IMR-90 (cell line): Measurements from ENCODE around the gene HMG20B. TPM values are rescaled to one million over a fixed set of nuclear protein-coding genes. Genes with fewer than 3 reads are reported as not detected.

Source experiments
- ATAC-seq: fragments of 200-7000 bp; cut with Tn5 transposase; 2 replicates; pipeline ENCODE4 v1.9.1; 2020; ENCODE audit warnings: low read depth, mild to moderate bottlenecking, moderate library complexity
- BruUV-seq: library from RNA; stranded (reverse); fragments of 400-500 nt; replicated peaks from 2 replicates; lab custom pipeline; 2021; lab: Mats Ljungman, UMichigan
- CTCF ChIA-PET: fragments of 300-600 bp; formaldehyde crosslinking; extraction: SDS; loops from one replicate; lab custom pipeline; 2021; ENCODE audit warnings: antibody characterized with exemption; lab: Yijun Ruan, JAX
- POLR2A ChIA-PET: fragments of 300-600 bp; sonication (Branson Sonifier 250); formaldehyde crosslinking; loops from one replicate; lab custom pipeline; 2022; ENCODE audit warnings: antibody characterized with exemption; ENCODE audit not compliant: unreplicated experiment; lab: Charles Lee
- DNase-seq: peaks from one replicate; pipeline ENCODE4 v3.0.0; 2013
- H2AFZ ChIP-seq: replicated peaks from 2 replicates; pipeline ENCODE3; 2013; ENCODE audit warnings: low read length, mild to moderate bottlenecking; ENCODE audit not compliant: poor library complexity
- H2AK5ac ChIP-seq: 2 replicates; pipeline ENCODE4 v1.6.1; 2013; ENCODE audit warnings: low read depth, low read length, inconsistent platforms
- H2AK9ac ChIP-seq: replicated peaks from 2 replicates; pipeline ENCODE3; 2013; ENCODE audit warnings: mild to moderate bottlenecking, low read depth, low read length, moderate library complexity; ENCODE audit not compliant: poor library complexity
- H2BK120ac ChIP-seq: 2 replicates; pipeline ENCODE4 v1.6.1; 2013; ENCODE audit warnings: low read depth, low read length, inconsistent platforms
- H2BK15ac ChIP-seq: 3 replicates; pipeline ENCODE4 v1.6.1; 2013; ENCODE audit warnings: low read depth, low read length, inconsistent platforms
- H2BK20ac ChIP-seq: 2 replicates; pipeline ENCODE4 v1.6.1; 2013; ENCODE audit warnings: low read depth, mild to moderate bottlenecking, inconsistent platforms, low read length, moderate library complexity
- H2BK5ac ChIP-seq: 2 replicates; pipeline ENCODE4 v1.6.1; 2013; ENCODE audit warnings: mild to moderate bottlenecking, low read depth, low read length, inconsistent platforms; ENCODE audit not compliant: poor library complexity, severe bottlenecking
- H3K14ac ChIP-seq: replicated peaks from 2 replicates; pipeline ENCODE4 v1.6.1; 2013; ENCODE audit warnings: low read depth, low read length, inconsistent platforms
- H3K18ac ChIP-seq: 2 replicates; pipeline ENCODE4 v1.6.1; 2013; ENCODE audit warnings: low read depth, low read length, control low read depth
- H3K23ac ChIP-seq: 2 replicates; pipeline ENCODE4 v1.6.1; 2013; ENCODE audit warnings: low read depth, low read length, inconsistent platforms
- H3K27ac ChIP-seq: 2 replicates; pipeline ENCODE4 v1.5.1; 2013; ENCODE audit warnings: mild to moderate bottlenecking, control low read depth, low read length; ENCODE audit not compliant: insufficient read depth
- H3K27me3 ChIP-seq: 2 replicates; pipeline ENCODE4 v1.6.1; 2013; ENCODE audit warnings: low read length; ENCODE audit not compliant: control insufficient read depth, insufficient read depth
- H3K36me3 ChIP-seq: 2 replicates; pipeline ENCODE4 v1.6.1; 2013; ENCODE audit warnings: low read length, mixed read lengths; ENCODE audit not compliant: control insufficient read depth, insufficient read depth
- H3K4ac ChIP-seq: 2 replicates; pipeline ENCODE4 v1.6.1; 2013; ENCODE audit warnings: low read depth, low read length, inconsistent platforms
- H3K4me1 ChIP-seq: 2 replicates; pipeline ENCODE4 v1.6.1; 2013; ENCODE audit warnings: low read length, mixed read lengths; ENCODE audit not compliant: control insufficient read depth, insufficient read depth
- H3K4me2 ChIP-seq: 2 replicates; pipeline ENCODE4 v1.6.1; 2013; ENCODE audit warnings: low read depth, mild to moderate bottlenecking, control low read depth, low read length, moderate library complexity
- H3K4me3 ChIP-seq: 2 replicates; pipeline ENCODE4 v1.5.1; 2013; ENCODE audit warnings: low read depth, mild to moderate bottlenecking, control low read depth, low read length, moderate library complexity; ENCODE audit not compliant: insufficient read depth
- H3K56ac ChIP-seq: 2 replicates; pipeline ENCODE4 v1.6.1; 2013; ENCODE audit warnings: low read length, inconsistent platforms; ENCODE audit not compliant: insufficient read depth; ENCODE audit errors: extremely low read depth
- H3K79me1 ChIP-seq, 2 experiments: 2 replicates each; pipeline ENCODE4 v1.6.1; 2013; ENCODE audit warnings: low read length in 2 of 2, inconsistent platforms in 1 of 2, low read depth in 1 of 2
- H3K9ac ChIP-seq: 2 replicates; pipeline ENCODE4 v1.6.1; 2013; ENCODE audit warnings: low read depth, low read length, control low read depth
- H3K9me1 ChIP-seq: 2 replicates; pipeline ENCODE4 v1.6.1; 2013; ENCODE audit warnings: low read length, inconsistent platforms; ENCODE audit not compliant: insufficient read depth
- H3K9me3 ChIP-seq: 2 replicates; pipeline ENCODE4 v1.6.1; 2013; ENCODE audit warnings: low read length; ENCODE audit not compliant: control insufficient read depth, insufficient read depth
- H4K20me1 ChIP-seq: 2 replicates; pipeline ENCODE4 v1.6.1; 2013; ENCODE audit warnings: low read length, inconsistent platforms; ENCODE audit not compliant: insufficient read depth
- H4K5ac ChIP-seq: 2 replicates; pipeline ENCODE4 v1.6.1; 2013; ENCODE audit warnings: mild to moderate bottlenecking, low read depth, low read length, control low read depth
- H4K8ac ChIP-seq, 2 experiments: 2 replicates each; pipeline ENCODE4 v1.6.1; 2013; ENCODE audit warnings: low read depth in 2 of 2, low read length in 2 of 2, control low read depth in 1 of 2, inconsistent platforms in 1 of 2
- H4K91ac ChIP-seq: 2 replicates; pipeline ENCODE4 v1.6.1; 2013; ENCODE audit warnings: low read depth, low read length, inconsistent platforms; ENCODE audit not compliant: insufficient read depth
- BHLHE40 ChIP-seq: fragments of 150-350 bp; IDR thresholded peaks from 2 replicates; pipeline ENCODE4 v1.6.1; 2016; ENCODE audit warnings: mild to moderate bottlenecking, low read depth, low read length
- CEBPB ChIP-seq: IDR thresholded peaks from 2 replicates; pipeline ENCODE4 v1.6.1; 2012; ENCODE audit warnings: low read depth, low read length, improper control_type of control experiment
- CHD1 ChIP-seq: IDR thresholded peaks from 2 replicates; pipeline ENCODE4 v1.6.1; 2012; ENCODE audit warnings: low read depth, low read length, improper control_type of control experiment
- MAFK ChIP-seq: IDR thresholded peaks from 2 replicates; pipeline ENCODE4 v1.6.1; 2012; ENCODE audit warnings: low read depth, low read length, improper control_type of control experiment
- NFE2L2 ChIP-seq: fragments of 150-350 bp; IDR thresholded peaks from 2 replicates; pipeline ENCODE4 v1.6.1; 2016; ENCODE audit warnings: low read depth, mild to moderate bottlenecking, low read length
- RCOR1 ChIP-seq: IDR thresholded peaks from 2 replicates; pipeline ENCODE4 v1.6.1; 2012; ENCODE audit warnings: mild to moderate bottlenecking, low read length, improper control_type of control experiment; ENCODE audit not compliant: insufficient replicate concordance
- SMC3 ChIP-seq: fragments of 150-350 bp; IDR thresholded peaks from 2 replicates; pipeline ENCODE4 v1.6.1; 2016; ENCODE audit warnings: low read depth, mild to moderate bottlenecking, antibody characterized with exemption, low read length, moderate library complexity
- WGBS, 2 experiments: methylation state at CpG; one replicate each; pipeline versions ENCODE4 v1.1.5 to v1.1.7; 2013; ENCODE audit warnings: missing lambda C conversion rate in 2 of 2; ENCODE audit not compliant: insufficient read length in 1 of 2; ENCODE audit errors: extremely low coverage in 2 of 2; 5-methylcytosine and 5-hydroxymethylcytosine counted together
- dilution Hi-C: fragments of 300-500 bp; cut with HindIII; formaldehyde crosslinking; loops from one replicate; pipeline ENCODE4 v1.14.3; 2018; ENCODE audit warnings: low sequenced_read_pairs; ENCODE audit not compliant: unreplicated experiment
- in situ Hi-C: fragments of 300-500 bp; cut with MboI; formaldehyde crosslinking; loops from 3 replicates; pipeline ENCODE4 v1.14.3; 2019; ENCODE audit warnings: low sequenced_read_pairs, inconsistent platforms, mixed read lengths
- intact Hi-C: fragments of 100-400 bp; cut with micrococcal nuclease; formaldehyde crosslinking; loops from 2 replicates; pipeline ENCODE4 v1.10.0; 2022
- polyA plus RNA-seq, 3 experiments: library from polyadenylated mRNA; depleted of rRNA; stranded (reverse); fragments of >200 nt; gene quantifications; 2 replicates each; pipeline ENCODE4 v1.2.3, GENCODE V29; 2012; ENCODE audit warnings: low replicate concordance in 1 of 3
- total RNA-seq: library from RNA; depleted of rRNA; stranded (reverse); fragments of >200 nt; gene quantifications from 2 replicates; pipeline ENCODE4 v1.2.3, GENCODE V29; 2012
- TF ChIP-seq, protein P1 (sequence below): conservative IDR thresholded peaks from 2 replicates; pipeline ENCODE4 v1.5.1; 2012; ENCODE audit warnings: mild to moderate bottlenecking, low read depth, low read length, improper control_type of control experiment
- TF ChIP-seq, protein P2 (sequence below): fragments of 150-350 bp; IDR thresholded peaks from 2 replicates; pipeline ENCODE4 v1.6.1; 2017; ENCODE audit warnings: mild to moderate bottlenecking, antibody characterized with exemption, low read length, low read depth

HMG20B gene
- total and polyA plus RNA-seq, 2 of the 4 experiments (the other 2 are of a cell fraction) = 57.5 to 63.8 TPM

DNA sequence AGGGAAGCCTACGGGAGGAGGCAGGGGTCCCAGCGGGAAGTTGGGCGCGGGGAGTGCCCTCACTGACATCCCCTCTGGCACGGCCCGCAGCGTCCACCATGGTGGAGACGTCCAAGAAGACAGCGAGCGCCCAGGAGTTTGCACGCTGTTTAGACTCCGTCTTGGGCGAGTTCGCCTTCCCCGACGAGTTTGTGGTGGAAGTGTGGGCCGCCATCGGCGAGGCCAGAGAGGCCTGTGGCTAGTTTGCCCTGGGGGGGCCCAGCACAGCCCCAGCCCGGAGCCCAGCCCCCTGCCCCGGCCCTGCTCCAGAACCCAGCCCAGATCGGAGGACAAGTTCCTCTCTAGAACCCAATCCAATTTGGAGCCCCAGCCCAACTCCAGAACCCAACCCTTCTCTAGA is 17.2 kb downstream of the HMG20B start:
- POLR2A ChIA-PET = no interaction called here

More for the DNA sequence above, 17.2 kb downstream of the HMG20B start:
- H3K9ac ChIP-seq = no peak overlapping the region
- 94% methylated on average over 7 of the region's 22 CpGs; no CpG with 5 or more reads in 1 of the 2 experiments for WGBS, 2 experiments
- no peak overlapping the region for H3K23ac ChIP-seq
- in situ Hi-C loops (no loop called here), intact Hi-C loops (no loop called here), dilution Hi-C loops (no loop called here)
- no peak overlapping the region for H3K4me3 ChIP-seq
- H3K18ac ChIP-seq = no peak overlapping the region
- no peak overlapping the region for H2AK9ac ChIP-seq
- no peak for ATAC-seq
- TF ChIP-seq CHD1 (no peak), BHLHE40 (no peak), RCOR1 (no peak), SMC3 (no peak), NFE2L2 (no peak), MAFK (no peak), CEBPB (no peak)
- TF ChIP-seq, protein P1, sequence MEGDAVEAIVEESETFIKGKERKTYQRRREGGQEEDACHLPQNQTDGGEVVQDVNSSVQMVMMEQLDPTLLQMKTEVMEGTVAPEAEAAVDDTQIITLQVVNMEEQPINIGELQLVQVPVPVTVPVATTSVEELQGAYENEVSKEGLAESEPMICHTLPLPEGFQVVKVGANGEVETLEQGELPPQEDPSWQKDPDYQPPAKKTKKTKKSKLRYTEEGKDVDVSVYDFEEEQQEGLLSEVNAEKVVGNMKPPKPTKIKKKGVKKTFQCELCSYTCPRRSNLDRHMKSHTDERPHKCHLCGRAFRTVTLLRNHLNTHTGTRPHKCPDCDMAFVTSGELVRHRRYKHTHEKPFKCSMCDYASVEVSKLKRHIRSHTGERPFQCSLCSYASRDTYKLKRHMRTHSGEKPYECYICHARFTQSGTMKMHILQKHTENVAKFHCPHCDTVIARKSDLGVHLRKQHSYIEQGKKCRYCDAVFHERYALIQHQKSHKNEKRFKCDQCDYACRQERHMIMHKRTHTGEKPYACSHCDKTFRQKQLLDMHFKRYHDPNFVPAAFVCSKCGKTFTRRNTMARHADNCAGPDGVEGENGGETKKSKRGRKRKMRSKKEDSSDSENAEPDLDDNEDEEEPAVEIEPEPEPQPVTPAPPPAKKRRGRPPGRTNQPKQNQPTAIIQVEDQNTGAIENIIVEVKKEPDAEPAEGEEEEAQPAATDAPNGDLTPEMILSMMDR = no peak
- TF ChIP-seq, protein P2, sequence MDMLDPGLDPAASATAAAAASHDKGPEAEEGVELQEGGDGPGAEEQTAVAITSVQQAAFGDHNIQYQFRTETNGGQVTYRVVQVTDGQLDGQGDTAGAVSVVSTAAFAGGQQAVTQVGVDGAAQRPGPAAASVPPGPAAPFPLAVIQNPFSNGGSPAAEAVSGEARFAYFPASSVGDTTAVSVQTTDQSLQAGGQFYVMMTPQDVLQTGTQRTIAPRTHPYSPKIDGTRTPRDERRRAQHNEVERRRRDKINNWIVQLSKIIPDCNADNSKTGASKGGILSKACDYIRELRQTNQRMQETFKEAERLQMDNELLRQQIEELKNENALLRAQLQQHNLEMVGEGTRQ = no peak
- H3K9me3 ChIP-seq = no peaks in the 10 kb centered on the region; the same call in 1 of the 2 replicates
- no peak overlapping the region for H4K5ac ChIP-seq
- H3K27me3 ChIP-seq = peaks cover 13% of the 10 kb centered on the region
- H3K27ac ChIP-seq = no peak overlapping the region
- no peak overlapping the region for H4K91ac ChIP-seq
- no TSS peak for BruUV-seq
- H3K9me1 ChIP-seq = no peaks in the 10 kb centered on the region
- no peaks in the 10 kb centered on the region for H3K4me1 ChIP-seq
- no peak overlapping the region for H2BK20ac ChIP-seq
- no peaks in the 10 kb centered on the region for H3K79me1 ChIP-seq
- H3K4ac ChIP-seq = no peak overlapping the region
- H2BK120ac ChIP-seq = no peak overlapping the region
- no peak overlapping the region for H2BK5ac ChIP-seq
- H4K8ac ChIP-seq = no peak overlapping the region
- no peak overlapping the region for H2BK15ac ChIP-seq
- no peak overlapping the region for H2AK5ac ChIP-seq
- no peaks in the 10 kb centered on the region for H3K36me3 ChIP-seq
- no peak overlapping the region for H3K14ac ChIP-seq
- no peak overlapping the region for H2AFZ ChIP-seq
- no peaks in the 10 kb centered on the region for H4K20me1 ChIP-seq
- CTCF ChIA-PET = no interaction called here
- H3K56ac ChIP-seq = no peak overlapping the region
- no peak for DNase-seq
- no peak overlapping the region for H3K4me2 ChIP-seq
